Stimulated activated CD4-positive, alpha-beta T cell treated with anti-CD3 and anti-CD28 coated beads, Interleukin-12 subunit alpha, Interleukin-12 subunit beta, amount 100 ng/mL, for 48 hours (primary cell): ENCODE measurements around the gene IRF2.

Source experiments
- DNase-seq, 3 donors: peaks; one replicate each; pipeline ENCODE4 v3.0.0-alpha.2; 2020; ENCODE audit warnings: low read depth in 2 of 3, low spot score in 1 of 3

IRF2 gene

GRCh38 chr4:184475096-184475461 is 729 bp upstream of the IRF2 start:
- DNase-seq: peak; percentile 53 to 55 (median 53)

GRCh38 chr4:184473499-184474262 is 669 bp downstream of the IRF2 start:
- DNase-seq: peak in 2 of 3 donors; percentile 16 to 34

- peak in 2 of 3 donors; percentile 24 to 50 for DNase-seq
Observed at GRCh38 chr4:184472614-184473498, 1.5 kb downstream of the IRF2 start.

- no peak for DNase-seq
Observed at GRCh38 chr4:184471881-184472613, 2.3 kb downstream of the IRF2 start.

- no peak for DNase-seq
Observed at GRCh38 chr4:184470785-184471110, 3.6 kb downstream of the IRF2 start.

- DNase-seq: no peak
Observed at GRCh38 chr4:184466634-184467033, 7.7 kb downstream of the IRF2 start.

GRCh38 chr4:184464759-184465454 is 9.4 kb downstream of the IRF2 start:
- no peak for DNase-seq

- no peak for DNase-seq
Observed at GRCh38 chr4:184463856-184464255, 10.5 kb downstream of the IRF2 start.

- DNase-seq: no peak
Observed at GRCh38 chr4:184463158-184463557, 11.2 kb downstream of the IRF2 start.

GRCh38 chr4:184462724-184463123 is 11.6 kb downstream of the IRF2 start:
- no peak for DNase-seq

- DNase-seq: no peak
Observed at GRCh38 chr4:184461711-184462441, 12.5 kb downstream of the IRF2 start.

- no peak for DNase-seq
Observed at GRCh38 chr4:184460499-184461285, 13.7 kb downstream of the IRF2 start.

GRCh38 chr4:184459413-184459812 is 14.9 kb downstream of the IRF2 start:
- no peak for DNase-seq

- no peak for DNase-seq
Observed at GRCh38 chr4:184457535-184458249, 16.7 kb downstream of the IRF2 start.

GRCh38 chr4:184456337-184456736 is 18.0 kb downstream of the IRF2 start:
- DNase-seq: no peak

GRCh38 chr4:184455299-184455698 is 19.1 kb downstream of the IRF2 start:
- no peak for DNase-seq

GRCh38 chr4:184453365-184454160 is 20.8 kb downstream of the IRF2 start:
- peak in 1 of 3 donors; percentile 9 for DNase-seq

GRCh38 chr4:184452740-184453139 is 21.6 kb downstream of the IRF2 start:
- no peak for DNase-seq
